Measurements from ENCODE around the gene NHSL1.

The NHSL1 gene

GRCh38 chr6:138522611-138523010 lies 23.3 kb upstream of the NHSL1 start:
- H3K27me3 ChIP-seq (replicated peaks; ENCODE audit: control insufficient read depth, insufficient read depth, low read length): no peaks in the 10 kb centered on the region
- no peak for TF ChIP-seq CTCF (IDR thresholded peaks at IDR 0.05; ENCODE audit: insufficient read depth, low read length, poor library complexity, severe bottlenecking)
- H3K36me3 ChIP-seq (ENCODE audit: control insufficient read depth, insufficient read depth, low read length): no peaks in the 10 kb centered on the region
- H3K4me3 ChIP-seq (replicated peaks; ENCODE audit: low read depth, low read length): no peak overlapping the region
- DNase-seq (ENCODE audit: extremely low read depth, insufficient read length): no peak

- Histone ChIP-seq H3K27me3 (replicated peaks; ENCODE audit: control insufficient read depth, insufficient read depth, low read length) (no peaks in the 10 kb centered on the region), H3K4me3 (replicated peaks; ENCODE audit: low read depth, low read length) (no peak overlapping the region), H3K36me3 (ENCODE audit: control insufficient read depth, insufficient read depth, low read length) (no peaks in the 10 kb centered on the region)
- TF ChIP-seq CTCF (IDR thresholded peaks at IDR 0.05; ENCODE audit: insufficient read depth, low read length, poor library complexity, severe bottlenecking): no peak
- no peak for DNase-seq (ENCODE audit: extremely low read depth, insufficient read length)
Observed at GRCh38 chr6:138521790-138522189, 22.5 kb upstream of the NHSL1 start.

- Histone ChIP-seq H3K36me3 (ENCODE audit: control insufficient read depth, insufficient read depth, low read length) (no peaks in the 10 kb centered on the region), H3K27me3 (replicated peaks; ENCODE audit: control insufficient read depth, insufficient read depth, low read length) (no peaks in the 10 kb centered on the region), H3K4me3 (replicated peaks; ENCODE audit: low read depth, low read length) (no peak overlapping the region)
- DNase-seq (ENCODE audit: extremely low read depth, insufficient read length): no peak
- no peak for TF ChIP-seq CTCF (IDR thresholded peaks at IDR 0.05; ENCODE audit: insufficient read depth, low read length, poor library complexity, severe bottlenecking)
Observed at GRCh38 chr6:138520463-138520862, 21.2 kb upstream of the NHSL1 start.

- DNase-seq (ENCODE audit: extremely low read depth, insufficient read length): no peak
- H3K27me3 ChIP-seq (replicated peaks; ENCODE audit: control insufficient read depth, insufficient read depth, low read length): no peaks in the 10 kb centered on the region
- H3K4me3 ChIP-seq (replicated peaks; ENCODE audit: low read depth, low read length): no peak overlapping the region
- H3K36me3 ChIP-seq (ENCODE audit: control insufficient read depth, insufficient read depth, low read length): no peaks in the 10 kb centered on the region
- no peak for TF ChIP-seq CTCF (IDR thresholded peaks at IDR 0.05; ENCODE audit: insufficient read depth, low read length, poor library complexity, severe bottlenecking)
Observed at GRCh38 chr6:138518054-138518453, 18.8 kb upstream of the NHSL1 start.

- H3K4me3 ChIP-seq (replicated peaks; ENCODE audit: low read depth, low read length): no peak overlapping the region
- no peaks in the 10 kb centered on the region for H3K27me3 ChIP-seq (replicated peaks; ENCODE audit: control insufficient read depth, insufficient read depth, low read length)
- peak; percentile 11 for DNase-seq (ENCODE audit: extremely low read depth, insufficient read length)
- TF ChIP-seq CTCF (IDR thresholded peaks at IDR 0.05; ENCODE audit: insufficient read depth, low read length, poor library complexity, severe bottlenecking): peak; percentile 78
- no peaks in the 10 kb centered on the region for H3K36me3 ChIP-seq (ENCODE audit: control insufficient read depth, insufficient read depth, low read length)
Observed at GRCh38 chr6:138517635-138518034, 18.3 kb upstream of the NHSL1 start.

- no peak for TF ChIP-seq CTCF (IDR thresholded peaks at IDR 0.05; ENCODE audit: insufficient read depth, low read length, poor library complexity, severe bottlenecking)
- Histone ChIP-seq H3K36me3 (ENCODE audit: control insufficient read depth, insufficient read depth, low read length) (no peaks in the 10 kb centered on the region), H3K4me3 (replicated peaks; ENCODE audit: low read depth, low read length) (no peak overlapping the region), H3K27me3 (replicated peaks; ENCODE audit: control insufficient read depth, insufficient read depth, low read length) (no peaks in the 10 kb centered on the region; the same call in 1 of the 2 replicates)
- DNase-seq (ENCODE audit: extremely low read depth, insufficient read length): no peak
Observed at GRCh38 chr6:138515657-138516248, 16.5 kb upstream of the NHSL1 start.
